Measurements from ENCODE around the gene ABTB2. TPM values are rescaled to one million over a fixed set of nuclear protein-coding genes. Genes with fewer than 3 reads are reported as not detected.
A peak's percentile ranks its signal among the peaks of the same experiment; 100 is the strongest.

Gene ABTB2
- total and polyA plus RNA-seq, 2 experiments from 2014 or later, result 8.7 to 9.9 TPM

- Histone ChIP-seq H3K9ac (no peak overlapping the region), H3K4me2 (ENCODE audit: unreplicated experiment) (peak overlapping the region; percentile 2), H4K20me1 (ENCODE audit: insufficient read depth) (no peaks in the 10 kb centered on the region), H3K27ac (no peak overlapping the region), H3K36me3 (ENCODE audit: low read depth) (no peaks in the 10 kb centered on the region), H2AFZ (no peak overlapping the region), H3K79me2 (ENCODE audit: insufficient read depth) (0 out of 2 replicates have a peak, but pooled peaks cover 10% of the 10 kb centered on the region), H3F3A (ENCODE audit: insufficient read depth) (no peaks in the 10 kb centered on the region), H3K9me3 (ENCODE audit: low read depth) (no peaks in the 10 kb centered on the region), H3K9me2 (ENCODE audit: insufficient read depth) (no peaks in the 10 kb centered on the region), H3K4me3 (no peak overlapping the region), H3K4me1 (ENCODE audit: insufficient read depth) (peaks cover 39% of the 10 kb centered on the region), H3K27me3 (replicated peaks; ENCODE audit: insufficient read depth) (no peaks in the 10 kb centered on the region)
- in situ Hi-C loops (cut with MboI), result no loop called here
- WGBS, 2 experiments (ENCODE audit: low coverage in 1 of 2, low lambda C conversion rate in 2 of 2, missing lambda C conversion rate in 2 of 2), result 74 to 76% methylated on average over 11 of the region's 11 CpGs
- peak; percentile 55 for DNase-seq
- no peak for TF ChIP-seq EZH2phosphoT487 (IDR thresholded peaks at IDR 0.05; ENCODE audit: insufficient read depth, low read depth)
- no peak for TF ChIP-seq EZH2 (IDR thresholded peaks at IDR 0.05; ENCODE audit: insufficient read depth, poor library complexity, severe bottlenecking)
These were observed 115.7 kb downstream of the ABTB2 start for GRCh38 chr11:34242037-34242625.

- Histone ChIP-seq H3K4me1 (ENCODE audit: insufficient read depth) (peaks cover 39% of the 10 kb centered on the region), H3K9me2 (ENCODE audit: insufficient read depth) (no peaks in the 10 kb centered on the region), H3F3A (ENCODE audit: insufficient read depth) (no peaks in the 10 kb centered on the region), H3K27me3 (replicated peaks; ENCODE audit: insufficient read depth) (no peaks in the 10 kb centered on the region), H3K9me3 (ENCODE audit: low read depth) (no peaks in the 10 kb centered on the region), H3K36me3 (ENCODE audit: low read depth) (no peaks in the 10 kb centered on the region), H3K4me2 (ENCODE audit: unreplicated experiment) (no peak overlapping the region), H3K79me2 (ENCODE audit: insufficient read depth) (0 out of 2 replicates have a peak, but pooled peaks cover 10% of the 10 kb centered on the region), H3K27ac (no peak overlapping the region), H3K4me3 (no peak overlapping the region), H2AFZ (no peak overlapping the region), H3K9ac (no peak overlapping the region), H4K20me1 (ENCODE audit: insufficient read depth) (no peaks in the 10 kb centered on the region)
- in situ Hi-C loops (cut with MboI), result no loop called here
- DNase-seq, result no peak
- WGBS, 2 experiments (ENCODE audit: low coverage in 1 of 2, low lambda C conversion rate in 2 of 2, missing lambda C conversion rate in 2 of 2), result 78% methylated on average over 8 of the region's 8 CpGs
- TF ChIP-seq EZH2phosphoT487 (IDR thresholded peaks at IDR 0.05; ENCODE audit: insufficient read depth, low read depth), result no peak
- no peak for TF ChIP-seq EZH2 (IDR thresholded peaks at IDR 0.05; ENCODE audit: insufficient read depth, poor library complexity, severe bottlenecking)
These were observed 117.7 kb downstream of the ABTB2 start for GRCh38 chr11:34240150-34240494.

GRCh38 chr11:34239465-34240149 lies 118.2 kb downstream of the ABTB2 start:
- DNase-seq, result no peak
- Histone ChIP-seq H3K36me3 (ENCODE audit: low read depth) (no peaks in the 10 kb centered on the region), H3K4me1 (ENCODE audit: insufficient read depth) (peaks cover 39% of the 10 kb centered on the region), H3K9me2 (ENCODE audit: insufficient read depth) (no peaks in the 10 kb centered on the region), H3K27ac (no peak overlapping the region), H3K79me2 (ENCODE audit: insufficient read depth) (0 out of 2 replicates have a peak, but pooled peaks cover 10% of the 10 kb centered on the region), H3K9ac (no peak overlapping the region), H3K27me3 (replicated peaks; ENCODE audit: insufficient read depth) (no peaks in the 10 kb centered on the region), H3K9me3 (ENCODE audit: low read depth) (no peaks in the 10 kb centered on the region), H3K4me2 (ENCODE audit: unreplicated experiment) (no peak overlapping the region), H3F3A (ENCODE audit: insufficient read depth) (no peaks in the 10 kb centered on the region), H3K4me3 (no peak overlapping the region), H4K20me1 (ENCODE audit: insufficient read depth) (no peaks in the 10 kb centered on the region), H2AFZ (no peak overlapping the region)
- WGBS, 2 experiments (ENCODE audit: low coverage in 1 of 2, low lambda C conversion rate in 2 of 2, missing lambda C conversion rate in 2 of 2), result 89 to 91% methylated on average over 5 of the region's 5 CpGs
- no peak for TF ChIP-seq EZH2 (IDR thresholded peaks at IDR 0.05; ENCODE audit: insufficient read depth, poor library complexity, severe bottlenecking)
- TF ChIP-seq EZH2phosphoT487 (IDR thresholded peaks at IDR 0.05; ENCODE audit: insufficient read depth, low read depth), result no peak
- in situ Hi-C loops (cut with MboI), result no loop called here

- in situ Hi-C loops (cut with MboI), result no loop called here
- no peaks in the 10 kb centered on the region for H3K27me3 ChIP-seq (replicated peaks; ENCODE audit: insufficient read depth)
These were observed 118.8 kb downstream of the ABTB2 start for GRCh38 chr11:34238966-34239365.

More at GRCh38 chr11:34238966-34239365, 118.8 kb downstream of the ABTB2 start:
- Histone ChIP-seq H3F3A (ENCODE audit: insufficient read depth) (no peaks in the 10 kb centered on the region), H3K4me3 (no peak overlapping the region), H4K20me1 (ENCODE audit: insufficient read depth) (no peaks in the 10 kb centered on the region), H3K79me2 (ENCODE audit: insufficient read depth) (0 out of 2 replicates have a peak, but pooled peaks cover 10% of the 10 kb centered on the region), H2AFZ (no peak overlapping the region), H3K4me2 (ENCODE audit: unreplicated experiment) (no peak overlapping the region), H3K9ac (no peak overlapping the region), H3K9me3 (ENCODE audit: low read depth) (no peaks in the 10 kb centered on the region), H3K36me3 (ENCODE audit: low read depth) (no peaks in the 10 kb centered on the region), H3K9me2 (ENCODE audit: insufficient read depth) (no peaks in the 10 kb centered on the region), H3K4me1 (ENCODE audit: insufficient read depth) (peaks cover 41% of the 10 kb centered on the region), H3K27ac (no peak overlapping the region; the same call in 1 of the 2 replicates)
- 79 to 82% methylated on average over 6 of the region's 6 CpGs for WGBS, 2 experiments (ENCODE audit: low coverage in 1 of 2, low lambda C conversion rate in 2 of 2, missing lambda C conversion rate in 2 of 2)
- DNase-seq, result no peak
- TF ChIP-seq EZH2 (IDR thresholded peaks at IDR 0.05; ENCODE audit: insufficient read depth, poor library complexity, severe bottlenecking), result no peak
- TF ChIP-seq EZH2phosphoT487 (IDR thresholded peaks at IDR 0.05; ENCODE audit: insufficient read depth, low read depth), result no peak

All from GM23248 (cell line).